Panc1 (cell line): Measurements from ENCODE around the gene GPRC5A. TPM values are rescaled to one million over a fixed set of nuclear protein-coding genes. Genes with fewer than 3 reads are reported as not detected.

Source experiments
- ATAC-seq: fragments of 200-7000 bp; cut with Tn5 transposase; 2 replicates; pipeline ENCODE4 v1.9.1; 2020; ENCODE audit warnings: mild to moderate bottlenecking, moderate library complexity
- BruUV-seq: library from RNA; stranded (reverse); fragments of 400-500 nt; replicated peaks from 2 replicates; lab custom pipeline; 2021; lab: Mats Ljungman, UMichigan
- CTCF ChIA-PET: fragments of 300-600 bp; sonication (Branson Sonifier 250); formaldehyde crosslinking; loops from one replicate; lab custom pipeline; 2022; ENCODE audit warnings: antibody characterized with exemption; lab: Charles Lee
- POLR2A ChIA-PET: fragments of 300-600 bp; sonication (Branson Sonifier 250); formaldehyde crosslinking; loops from one replicate; lab custom pipeline; 2022; ENCODE audit warnings: antibody characterized with exemption; lab: Charles Lee
- DNase-seq: peaks from one replicate; pipeline ENCODE4 v3.0.0-alpha.2; 2010; ENCODE audit warnings: low read depth, low spot score
- H3K27ac ChIP-seq: 2 replicates; pipeline ENCODE4 v1.5.1; 2011; ENCODE audit warnings: mild to moderate bottlenecking, low read length, inconsistent platforms
- H3K27me3 ChIP-seq: fragments of 200-500 bp; sonication (Bioruptor generic); 2 replicates; pipeline ENCODE4 v1.6.0; 2014; ENCODE audit warnings: low read length, inconsistent platforms; ENCODE audit not compliant: control insufficient read depth, insufficient read depth
- H3K36me3 ChIP-seq: fragments of 200-500 bp; sonication (Bioruptor generic); 2 replicates; pipeline ENCODE4 v1.5.1; 2014; ENCODE audit warnings: inconsistent platforms, mild to moderate bottlenecking, low read length, moderate library complexity; ENCODE audit not compliant: control insufficient read depth, insufficient read depth
- H3K4me1 ChIP-seq: 2 replicates; pipeline ENCODE4 v1.5.1; 2011; ENCODE audit warnings: inconsistent platforms, mild to moderate bottlenecking, low read length, moderate library complexity; ENCODE audit not compliant: control insufficient read depth, insufficient read depth
- H3K4me3 ChIP-seq, 2 experiments: 2 replicates each; pipeline ENCODE4 v1.5.1; 2011 to 2012; ENCODE audit warnings: low read depth in 2 of 2, low read length in 2 of 2, mild to moderate bottlenecking in 2 of 2, inconsistent platforms in 1 of 2, moderate library complexity in 1 of 2
- H3K9me3 ChIP-seq: fragments of 200-500 bp; sonication (Bioruptor generic); 2 replicates; pipeline ENCODE4 v1.5.1; 2014; ENCODE audit warnings: low read depth, mild to moderate bottlenecking, inconsistent platforms, low read length, moderate library complexity; ENCODE audit not compliant: control insufficient read depth, insufficient read depth
- CTCF ChIP-seq: fragments of 450-650 bp; IDR thresholded peaks from 2 replicates; pipeline ENCODE4 v1.5.1; 2017; ENCODE audit warnings: mild to moderate bottlenecking
- POLR2AphosphoS5 ChIP-seq: IDR thresholded peaks from 2 replicates; pipeline ENCODE4 v1.6.1; 2012; ENCODE audit warnings: mild to moderate bottlenecking, low read depth, low read length, moderate library complexity
- REST ChIP-seq, 2 experiments: IDR thresholded peaks; 2 replicates each; pipeline ENCODE4 v1.6.1; 2011 to 2012; ENCODE audit warnings: low read depth in 2 of 2, control low read depth in 1 of 2, low read length in 1 of 2, mild to moderate bottlenecking in 1 of 2, moderate library complexity in 1 of 2; ENCODE audit not compliant: insufficient read depth in 1 of 2
- SIN3A ChIP-seq: IDR thresholded peaks from 2 replicates; pipeline ENCODE4 v1.6.1; 2012; ENCODE audit warnings: low read depth, mild to moderate bottlenecking, low read length, moderate library complexity, borderline replicate concordance; ENCODE audit not compliant: insufficient read depth
- TCF7L2 ChIP-seq: IDR thresholded peaks from 2 replicates; pipeline ENCODE4 v1.6.1; 2011; ENCODE audit warnings: mild to moderate bottlenecking, low read depth, low read length, inconsistent platforms
- in situ Hi-C: cut with HindIII; loops from 2 replicates; pipeline ENCODE4 v1.10.0; 2016; ENCODE audit warnings: low sequenced_read_pairs, low pct_unique_long_range_greater_than_20kb
- intact Hi-C: fragments of 100-400 bp; cut with micrococcal nuclease; formaldehyde crosslinking; loops from one replicate; pipeline ENCODE4 v1.10.0; 2022; ENCODE audit not compliant: unreplicated experiment
- total RNA-seq: library from RNA; stranded (reverse); gene quantifications from one replicate; pipeline ENCODE4 v1.2.1, GENCODE V29; 2021; ENCODE audit not compliant: unreplicated experiment

Gene GPRC5A
- total RNA-seq, 1 experiment from 2014 or later = 648 TPM

GRCh38 chr12:12893438-12893837 is 2.1 kb downstream of the GPRC5A start:
- intact Hi-C loops = loop anchor here (5.0 kb wide), 1 partner anchor 76 kb away; no protein-coding TSS in a partner anchor
- ATAC-seq = no peak
- CTCF ChIA-PET = interaction anchor here (1.2 kb wide), 1 partner anchor 81 kb away, joined by 4 read pairs; the partner anchor contains the start of gene DDX47

GRCh38 chr12:12896260-12896659 is 4.9 kb downstream of the GPRC5A start:
- intact Hi-C loops = no loop called here
- no peak for DNase-seq
- POLR2A ChIA-PET = interaction anchor here (0.6 to 0.7 kb wide), 3 partner anchors 40 to 405 kb away, joined by 10 to 13 read pairs (median 10); no protein-coding TSS in a partner anchor

More at GRCh38 chr12:12893438-12893837, 2.1 kb downstream of the GPRC5A start:
- POLR2A ChIA-PET = interaction anchor here (0.7 kb wide), 1 partner anchor 90 kb away, joined by 3 read pairs; no protein-coding TSS in a partner anchor
- in situ Hi-C loops = no loop called here
- DNase-seq = no peak
- H3K4me1 ChIP-seq = peaks cover 29% of the 10 kb centered on the region
- BruUV-seq = no TSS peak
- H3K4me3 ChIP-seq = peak overlapping the region; percentile 61 to 86
- peak overlapping the region; percentile 96 for H3K27ac ChIP-seq
- TF ChIP-seq REST (IDR thresholded peaks at IDR 0.05; ENCODE audit: insufficient read depth in 1 of 2, low read depth in 2 of 2, low read length in 1 of 2) = no peak
- TF ChIP-seq TCF7L2 = no peak
- TF ChIP-seq POLR2AphosphoS5 = no peak
- TF ChIP-seq CTCF = no peak
- TF ChIP-seq SIN3A = no peak
- H3K36me3 ChIP-seq = peaks cover 6% of the 10 kb centered on the region
- H3K9me3 ChIP-seq = no peaks in the 10 kb centered on the region
- no peaks in the 10 kb centered on the region for H3K27me3 ChIP-seq

More at GRCh38 chr12:12896260-12896659, 4.9 kb downstream of the GPRC5A start:
- Histone ChIP-seq H3K9me3 (no peaks in the 10 kb centered on the region), H3K36me3 (peaks cover 9% of the 10 kb centered on the region), H3K27ac (peak overlapping the region; percentile 96), H3K27me3 (no peaks in the 10 kb centered on the region), H3K4me3 (peak overlapping the region; percentile 61 to 86), H3K4me1 (peaks cover 44% of the 10 kb centered on the region)
- in situ Hi-C loops = no loop called here
- TSS peak; percentile 3 for BruUV-seq
- TF ChIP-seq REST (IDR thresholded peaks at IDR 0.05; ENCODE audit: insufficient read depth in 1 of 2, low read depth in 2 of 2, low read length in 1 of 2) (no peak), TCF7L2 (no peak), CTCF (no peak), POLR2AphosphoS5 (no peak), SIN3A (no peak)
- no peak for ATAC-seq
- CTCF ChIA-PET = interaction anchor here (0.7 kb wide), 2 partner anchors 59 to 327 kb away, joined by 5 to 12 read pairs; no protein-coding TSS in a partner anchor
